GM19351 (cell line): ENCODE measurements around the gene RPP14.
A peak's percentile ranks its signal among the peaks of the same experiment; 100 is the strongest.

Experiments used
- ATAC-seq: cut with Tn5 transposase; IDR thresholded peaks from one replicate; pipeline ENCODE4 v1.9.1; 2021; ENCODE audit warnings: mild to moderate bottlenecking, moderate library complexity; ENCODE audit not compliant: unreplicated experiment

Gene RPP14

GRCh38 chr3:58353722-58354553, 47.9 kb downstream of the RPP14 start:
- peak; percentile 23 for ATAC-seq

GRCh38 chr3:58355179-58355578, 49.1 kb downstream of the RPP14 start:
- peak; percentile 52 for ATAC-seq

GRCh38 chr3:58356054-58356453, 50.0 kb downstream of the RPP14 start:
- ATAC-seq: no peak

- ATAC-seq: no peak
Measured at GRCh38 chr3:58357402-58357801, 51.4 kb downstream of the RPP14 start.

- ATAC-seq: no peak
Measured at GRCh38 chr3:58358092-58358491, 52.0 kb downstream of the RPP14 start.

- ATAC-seq: no peak
Measured at GRCh38 chr3:58358808-58359207, 52.8 kb downstream of the RPP14 start.

- ATAC-seq: no peak
Measured at GRCh38 chr3:58359621-58360020, 53.6 kb downstream of the RPP14 start.

- no peak for ATAC-seq
Measured at GRCh38 chr3:58361866-58362265, 55.8 kb downstream of the RPP14 start.

GRCh38 chr3:58366699-58367098, 60.7 kb downstream of the RPP14 start:
- no peak for ATAC-seq

- ATAC-seq: no peak
Measured at GRCh38 chr3:58369038-58369437, 63.0 kb downstream of the RPP14 start.
